GM18951 (cell line): ENCODE results near the gene SEMA7A.
A peak's percentile ranks its signal among the peaks of the same experiment; 100 is the strongest.

Experiments
- POLR2A ChIP-seq: IDR thresholded peaks from 4 replicates; pipeline ENCODE4 v1.6.1; 2011; ENCODE audit warnings: mild to moderate bottlenecking; ENCODE audit not compliant: insufficient read length, insufficient read depth; ENCODE audit errors: extremely low read depth
- in situ Hi-C: fragments of 300-500 bp; cut with MboI; formaldehyde crosslinking; loops from one replicate; pipeline ENCODE4 v1.12.0; 2022; ENCODE audit warnings: low sequenced_read_pairs, mixed read lengths, inconsistent platforms; ENCODE audit not compliant: unreplicated experiment

The SEMA7A gene

DNA sequence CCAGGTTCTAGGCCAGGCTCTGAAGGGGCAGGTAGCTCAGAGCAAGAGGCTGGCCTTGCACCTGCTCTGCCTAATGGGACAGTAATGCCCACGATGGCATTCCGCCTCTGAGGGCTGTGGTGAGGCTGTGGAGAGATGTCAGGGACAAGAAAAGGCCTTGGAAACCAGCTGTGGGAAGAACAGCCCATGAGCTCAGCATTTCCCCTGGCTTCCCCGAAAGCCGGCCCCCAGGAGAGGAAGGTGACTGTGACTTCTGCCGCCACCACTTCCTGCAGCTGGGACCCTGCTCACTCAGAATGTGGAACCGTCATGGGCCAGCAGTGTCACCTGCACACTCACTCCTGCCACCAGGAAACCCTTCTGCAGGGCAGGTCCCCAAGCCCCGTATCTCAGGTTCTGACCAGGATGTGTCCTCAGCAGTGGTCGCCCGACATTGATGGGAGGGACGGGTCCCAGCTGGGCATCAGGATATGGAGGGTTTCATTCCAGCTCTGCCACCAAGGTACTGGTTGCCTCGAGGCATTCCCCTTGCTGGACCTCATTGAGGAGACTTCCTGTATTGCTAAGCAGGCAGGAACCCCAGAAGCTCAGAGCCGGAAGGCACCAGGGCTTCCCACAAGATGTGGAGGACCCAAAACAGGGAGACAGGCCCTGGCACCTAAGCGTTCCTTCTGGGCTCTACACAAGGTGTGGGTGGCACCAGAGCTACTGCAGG lies 30.7 kb downstream of the SEMA7A start:
- in situ Hi-C loops = no loop called here
- TF ChIP-seq POLR2A = peak; percentile 52

DNA sequence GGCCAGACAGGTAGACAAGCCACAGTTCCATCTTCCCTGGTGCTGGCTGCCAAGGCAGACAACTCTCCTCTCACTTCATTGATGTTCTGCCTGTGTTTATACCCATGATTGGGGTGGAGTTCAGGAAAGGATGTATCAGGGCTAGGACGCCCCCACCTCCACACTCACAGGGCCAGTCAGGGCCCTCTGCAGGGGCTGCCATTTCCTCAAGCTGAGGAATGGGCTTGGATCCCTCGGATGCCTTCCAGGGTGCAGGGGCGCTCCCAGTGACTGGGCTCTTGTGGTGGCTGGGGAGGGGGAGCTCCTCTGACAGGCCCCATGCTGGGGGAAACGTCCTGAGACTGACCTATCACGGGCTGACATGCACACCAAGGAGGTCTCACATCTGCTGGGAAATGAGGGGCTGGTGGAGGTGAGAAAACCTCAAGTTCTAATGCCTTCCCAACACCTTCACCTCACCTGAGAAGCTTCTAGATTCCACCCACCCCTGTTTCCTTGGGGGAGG lies 31.4 kb downstream of the SEMA7A start:
- in situ Hi-C loops = no loop called here
- TF ChIP-seq POLR2A = no peak

DNA sequence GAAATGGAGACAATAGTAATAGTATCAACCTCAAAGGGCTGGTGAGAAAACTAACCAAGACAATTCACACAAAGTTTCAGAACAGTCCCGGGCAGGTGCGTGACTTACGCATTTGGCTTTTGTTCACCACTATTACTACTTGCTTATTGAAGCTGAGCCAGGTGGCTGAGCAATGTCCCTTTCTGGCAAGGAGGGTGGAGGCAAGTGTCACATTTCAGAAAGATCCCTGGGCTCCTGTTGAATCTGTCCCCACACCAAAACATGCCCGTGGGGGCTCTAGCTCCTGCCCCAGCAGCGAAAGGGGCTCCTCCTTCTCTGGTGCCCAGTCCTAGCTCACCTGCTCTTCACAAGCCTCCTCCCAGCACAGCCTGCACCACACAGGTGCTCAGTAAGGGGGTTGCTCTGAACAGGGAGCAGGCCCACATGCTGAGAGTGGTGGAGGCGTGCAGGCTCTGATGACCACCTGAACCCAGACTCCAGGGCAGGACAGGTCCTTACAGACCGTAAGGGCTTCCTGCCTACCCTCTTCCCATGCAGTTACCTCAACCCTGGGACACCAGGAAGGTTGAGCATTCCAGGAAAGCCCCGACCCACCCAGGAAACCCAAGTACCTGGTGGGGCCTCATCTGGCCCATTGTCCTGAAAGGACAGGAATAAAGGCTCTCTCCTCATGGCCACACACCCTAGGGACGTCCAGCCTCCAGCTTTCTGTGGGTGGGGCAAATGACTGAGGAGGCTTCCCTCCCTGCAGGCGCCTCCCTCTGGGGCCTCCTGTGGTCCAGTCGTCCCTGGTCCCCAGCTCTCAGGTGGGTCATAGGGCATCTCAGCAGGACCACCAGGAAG lies 32.6 kb downstream of the SEMA7A start:
- in situ Hi-C loops = no loop called here
- peak; percentile 54 for TF ChIP-seq POLR2A

DNA sequence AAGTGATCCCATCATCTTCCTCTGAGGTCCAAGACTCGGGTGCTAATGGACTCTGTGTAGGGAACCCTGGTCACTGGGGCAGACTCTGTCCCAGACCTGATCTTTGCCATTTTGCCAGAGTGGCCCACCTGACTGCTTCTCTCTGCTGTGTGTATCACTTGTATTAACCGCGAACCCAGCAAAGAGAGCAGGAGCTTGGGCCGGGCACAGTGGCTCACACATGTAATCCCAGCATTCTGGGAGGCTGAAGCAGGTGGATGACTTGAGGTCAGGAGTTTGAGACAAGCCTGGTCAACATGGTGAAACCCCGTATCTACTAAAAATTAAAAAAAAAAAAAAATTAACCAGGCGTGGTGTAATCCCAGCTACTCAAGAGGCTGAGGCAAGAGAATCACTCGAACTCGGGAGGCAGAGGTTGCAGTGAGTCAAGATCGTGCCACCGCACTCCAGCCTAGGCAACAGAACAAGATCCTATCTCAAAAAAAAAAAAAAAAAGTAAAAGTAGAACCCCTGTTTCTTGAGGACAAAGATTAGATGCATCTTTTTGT lies 33.4 kb downstream of the SEMA7A start:
- TF ChIP-seq POLR2A = no peak
- in situ Hi-C loops = no loop called here

DNA sequence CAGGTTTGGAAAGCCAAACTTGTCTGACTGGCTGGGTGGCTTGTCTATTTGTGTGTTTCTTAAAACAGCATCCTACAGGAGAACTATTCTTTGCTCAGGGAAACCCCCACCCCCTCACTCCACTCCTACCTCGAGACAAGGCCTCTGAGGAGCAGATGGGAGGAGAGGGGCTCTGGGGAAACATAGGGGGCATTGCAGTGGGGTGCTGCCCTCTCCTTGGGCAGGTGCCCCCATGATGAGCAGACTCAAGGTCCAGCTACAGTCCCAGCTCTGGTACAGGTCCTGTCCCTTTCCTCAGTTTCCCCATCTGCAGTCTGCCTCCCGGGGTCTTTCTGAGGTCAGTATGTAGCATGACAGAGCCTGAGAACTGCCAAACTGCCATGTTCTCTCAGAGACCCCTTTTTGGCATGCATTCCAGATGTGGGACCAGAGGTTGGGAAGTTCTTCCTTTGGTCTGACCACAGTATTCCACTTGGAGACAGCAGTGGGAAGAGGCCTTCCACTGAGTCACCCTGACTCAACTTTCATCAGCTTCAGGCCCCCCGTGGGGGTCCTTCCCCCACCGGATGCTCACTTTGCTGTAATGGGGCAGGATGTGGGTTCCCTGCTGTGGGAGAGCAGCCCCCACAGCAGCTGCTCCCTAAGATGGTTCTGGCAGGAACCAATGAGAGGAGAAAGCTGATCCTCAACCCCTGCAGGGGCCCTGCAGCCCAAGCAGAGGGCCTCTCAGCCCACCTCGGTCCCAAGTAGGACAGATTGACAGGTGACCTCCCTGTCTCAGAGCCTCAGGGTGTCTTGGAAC lies 34.0 kb downstream of the SEMA7A start:
- in situ Hi-C loops = no loop called here
- TF ChIP-seq POLR2A = peak; percentile 50

DNA sequence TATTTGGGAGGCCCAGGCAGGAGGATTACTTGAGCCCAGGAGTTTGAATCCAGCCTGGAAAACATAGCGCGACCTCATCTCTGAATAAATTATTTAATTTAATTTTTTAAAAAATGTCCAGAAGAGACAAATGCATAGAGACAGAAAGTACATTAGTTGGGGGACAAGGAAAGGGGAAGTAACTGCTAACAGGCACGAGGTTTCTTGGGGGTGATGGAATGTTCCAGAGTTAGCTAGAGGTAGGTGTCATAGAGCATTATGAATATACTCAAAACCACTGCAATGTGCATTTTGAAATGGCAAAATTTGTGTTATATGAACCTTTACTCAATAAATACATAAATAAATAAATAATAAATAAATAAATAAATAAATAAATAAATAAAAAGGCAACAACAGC lies 34.7 kb downstream of the SEMA7A start:
- TF ChIP-seq POLR2A = no peak
- in situ Hi-C loops = no loop called here

DNA sequence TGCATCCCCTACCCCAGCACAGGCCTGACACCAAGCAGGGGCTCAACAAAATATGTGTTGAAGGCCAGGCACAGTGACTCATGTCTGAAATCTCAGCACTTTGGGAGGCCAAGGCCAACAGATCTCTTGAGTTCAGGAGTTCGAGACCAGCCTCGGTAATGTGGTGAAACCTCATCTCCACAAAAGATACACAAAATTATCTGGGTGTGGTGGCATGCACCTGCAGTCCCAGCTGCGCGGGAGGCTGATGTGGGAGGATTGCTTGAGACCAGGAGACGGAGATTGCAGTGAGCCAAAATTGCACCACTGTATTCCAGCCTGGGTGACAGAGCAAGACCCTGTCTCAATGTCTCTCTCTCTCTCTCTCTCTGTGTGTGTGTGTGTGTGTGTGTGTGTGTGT lies 35.6 kb downstream of the SEMA7A start:
- no peak for TF ChIP-seq POLR2A
- in situ Hi-C loops = no loop called here

DNA sequence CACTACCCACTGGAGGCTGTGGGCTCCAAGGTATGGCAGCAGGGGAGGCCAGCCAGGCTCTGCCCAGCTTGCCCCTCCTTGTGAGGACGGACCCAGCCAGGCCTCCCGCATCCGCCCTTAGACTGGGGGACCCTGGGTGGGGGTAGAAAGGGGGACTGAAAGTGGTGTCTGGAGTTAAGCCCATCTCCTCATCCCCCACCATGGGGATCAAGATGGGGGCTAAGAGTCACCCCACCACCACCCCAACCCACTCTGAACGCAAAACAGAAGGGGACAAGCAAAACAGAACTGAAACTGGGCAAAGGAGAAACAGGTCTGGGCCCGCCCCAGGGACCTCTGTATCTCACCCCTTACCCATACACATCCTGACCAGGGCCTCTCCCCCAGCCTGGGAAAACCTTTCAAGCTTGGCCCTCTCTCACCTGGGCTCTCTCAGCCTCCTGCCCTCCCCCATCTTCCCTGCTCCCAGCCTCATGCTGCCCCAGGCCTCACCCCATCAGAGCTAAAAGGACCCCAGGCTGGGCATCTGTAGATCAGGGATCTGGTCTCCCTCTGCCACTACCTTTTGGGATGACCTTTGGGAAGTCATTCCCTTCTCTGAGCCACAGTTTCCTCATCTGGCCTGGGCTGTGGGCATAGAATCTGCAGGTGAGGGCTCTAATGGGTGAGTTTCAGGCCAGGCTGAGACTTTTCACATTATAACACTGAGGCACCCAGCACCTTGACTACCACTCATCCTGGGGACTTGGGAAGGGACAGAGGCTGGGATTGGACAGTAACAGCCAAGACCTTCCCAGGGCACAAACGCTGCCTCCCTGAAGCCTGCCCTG lies 36.3 kb downstream of the SEMA7A start:
- in situ Hi-C loops = no loop called here
- TF ChIP-seq POLR2A = peak; percentile 48

DNA sequence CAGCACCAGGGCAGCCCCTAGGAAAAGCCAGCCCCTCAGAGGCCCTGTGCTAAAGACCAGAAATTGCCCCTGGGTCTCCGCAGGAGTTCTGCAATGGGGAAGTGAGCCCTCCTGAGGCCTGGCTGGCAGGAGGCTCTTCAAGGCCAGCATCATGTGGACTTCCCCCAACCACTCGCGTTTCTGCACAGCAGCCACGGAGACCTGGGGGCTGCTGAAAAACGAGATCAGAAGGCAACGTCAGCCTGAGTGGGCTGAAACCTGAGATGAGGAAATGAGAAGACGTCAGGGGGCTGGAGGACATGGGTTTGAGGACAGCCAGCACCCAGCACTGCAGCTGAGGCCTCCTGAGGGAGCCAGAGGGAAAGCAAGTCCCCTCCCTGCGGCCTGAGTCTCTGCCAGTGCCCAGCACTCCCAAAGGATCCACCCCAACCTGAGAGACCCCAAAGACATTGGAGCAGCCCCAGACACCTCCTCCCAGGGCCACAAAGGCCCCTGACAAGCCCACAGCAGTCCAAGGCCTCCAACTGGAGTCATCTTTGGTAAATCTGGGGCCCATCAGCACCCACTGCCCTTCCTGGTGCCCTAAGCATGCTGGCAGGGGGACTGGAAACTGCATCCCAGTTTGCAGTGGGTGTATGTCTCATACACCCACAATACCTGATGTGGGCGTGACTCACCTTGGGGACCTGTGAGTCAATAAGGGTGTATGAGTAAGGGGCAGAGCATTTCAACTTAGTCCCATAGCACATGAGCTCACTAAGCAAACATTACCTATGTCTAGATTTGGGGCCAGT lies 37.1 kb downstream of the SEMA7A start:
- peak; percentile 61 for TF ChIP-seq POLR2A
- in situ Hi-C loops = no loop called here

DNA sequence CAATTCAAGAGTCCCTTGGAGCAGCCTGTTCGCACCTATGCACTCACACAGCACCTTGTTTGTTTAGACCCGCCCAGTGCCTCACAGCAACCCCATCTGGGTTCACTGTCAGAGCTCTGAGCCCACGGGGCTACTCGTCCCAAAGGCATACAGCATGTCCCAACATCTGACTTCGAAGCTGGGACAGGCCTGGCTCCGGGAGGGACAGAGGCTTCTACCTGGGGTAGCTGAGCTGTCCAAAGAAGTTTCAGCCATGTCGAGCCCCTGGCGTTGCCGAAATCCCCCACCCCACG lies 37.7 kb downstream of the SEMA7A start:
- no peak for TF ChIP-seq POLR2A
- in situ Hi-C loops = no loop called here

DNA sequence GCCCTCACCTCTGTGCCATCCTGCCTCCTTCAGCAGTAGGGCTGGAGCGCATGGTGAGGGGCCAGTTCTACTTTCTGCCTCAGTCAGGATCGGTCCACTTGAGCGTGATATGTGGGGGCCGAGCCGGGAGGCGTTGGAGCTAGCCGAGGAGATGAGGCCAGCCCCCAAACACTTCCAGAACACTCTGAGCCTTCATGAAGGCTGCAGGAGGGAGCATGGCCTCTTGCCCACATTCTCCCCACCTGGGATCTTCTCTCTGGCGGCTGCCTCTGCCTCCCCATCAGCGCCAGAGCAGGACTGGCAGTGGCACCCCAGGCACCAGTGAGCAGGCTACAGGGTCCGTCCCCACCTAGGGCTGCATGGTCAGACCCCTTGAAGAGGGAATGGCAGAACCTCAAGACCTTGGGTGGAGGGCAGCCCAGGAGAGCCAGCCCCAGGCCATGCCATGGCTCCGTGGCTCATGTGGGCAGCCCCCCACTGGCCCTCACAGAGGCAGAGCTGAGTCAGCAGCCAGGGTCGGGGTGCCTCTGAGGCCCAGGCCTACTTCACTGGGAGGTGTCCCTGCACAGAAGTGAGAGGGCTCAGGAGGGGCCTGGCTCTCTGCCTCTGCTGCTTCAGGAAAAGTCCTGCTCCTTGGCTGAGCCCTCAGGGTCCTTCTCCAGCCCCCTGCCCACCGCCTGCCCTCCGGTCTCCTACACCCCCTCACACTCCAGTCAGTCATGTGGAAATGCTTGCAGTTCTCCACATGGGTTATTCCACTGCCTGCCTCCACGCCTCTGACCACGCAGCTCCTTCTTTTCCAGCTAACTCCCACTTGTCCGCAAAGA lies 38.2 kb downstream of the SEMA7A start:
- TF ChIP-seq POLR2A = no peak
- in situ Hi-C loops = no loop called here
